CD4-positive, alpha-beta T cell treated with Interleukin-17A for 1 hour (primary cell): Measurements from ENCODE around the gene VCL.
A peak's percentile ranks its signal among the peaks of the same experiment; 100 is the strongest.
"Not testable (repeated sequence)": the region's sequence is repeated elsewhere in the genome, so short reads cannot be mapped to it uniquely, and the experiment has no call there.

Source experiments
- DNase-seq: peaks from one replicate; pipeline ENCODE4 v3.0.0-alpha.2; 2020

VCL gene

GRCh38 chr10:73997787-73998622, at the start of gene VCL:
Gene VCL (plus strand): TSS chr10:73998116. CDS start chr10:73998208, 92 bp downstream.
- DNase-seq: peak; percentile 95

DNA sequence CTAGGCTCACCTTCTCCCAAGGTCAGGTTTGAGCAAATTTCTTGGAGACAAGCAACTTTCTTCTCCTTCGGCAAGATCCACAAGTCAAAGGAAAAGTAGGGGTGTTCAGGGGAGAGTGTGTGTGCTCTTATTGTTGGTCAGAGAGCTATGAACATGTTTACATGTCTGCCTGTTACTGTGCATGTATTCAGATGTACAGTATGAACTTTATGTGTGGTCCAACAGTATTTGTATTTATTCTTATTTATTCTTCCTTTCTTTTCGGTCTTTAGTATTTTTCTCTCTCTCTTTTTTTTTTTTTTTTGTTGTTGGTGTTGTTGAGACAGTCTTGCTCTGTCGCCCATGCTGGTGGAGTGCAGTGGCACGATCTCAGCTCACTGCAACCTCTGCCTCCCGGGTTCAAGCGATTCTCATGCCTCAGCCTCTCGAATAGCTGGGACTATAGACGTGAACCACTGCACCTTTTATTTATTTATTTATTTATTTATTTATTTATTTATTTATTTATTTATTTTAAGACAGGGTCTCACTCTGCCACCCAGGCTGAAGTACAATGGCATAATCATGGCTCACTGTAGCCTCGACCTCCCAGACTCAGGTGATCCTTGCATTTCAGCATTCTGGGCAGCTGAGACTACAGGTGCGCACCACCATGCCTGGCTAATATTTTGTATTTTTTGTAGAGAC, 48.8 kb upstream of the VCL start:
- DNase-seq: no peak

GRCh38 chr10:73950155-73950948, 47.6 kb upstream of the VCL start:
- no peak for DNase-seq

DNA sequence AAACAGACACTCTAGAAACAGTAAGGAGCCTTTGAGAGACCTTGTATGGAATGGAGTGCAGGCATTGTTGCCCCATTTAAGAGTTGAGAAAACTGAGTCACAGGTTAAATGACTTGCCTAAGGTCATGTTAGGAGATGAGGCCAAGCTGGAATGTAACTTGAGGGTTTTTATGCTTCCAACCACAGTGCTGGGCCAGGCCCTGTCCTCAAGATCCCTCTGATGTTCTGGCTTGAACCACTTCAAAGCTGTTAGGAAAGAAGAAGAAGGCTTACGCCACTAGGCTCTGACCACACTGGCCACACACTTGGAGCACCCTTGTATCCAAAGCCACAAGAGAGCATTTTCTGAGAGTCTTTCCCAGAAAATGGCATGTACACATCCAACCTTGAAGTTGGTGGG, 44.3 kb upstream of the VCL start:
- DNase-seq: no peak

GRCh38 chr10:73954737-73955136, 43.2 kb upstream of the VCL start:
- no peak for DNase-seq

DNA sequence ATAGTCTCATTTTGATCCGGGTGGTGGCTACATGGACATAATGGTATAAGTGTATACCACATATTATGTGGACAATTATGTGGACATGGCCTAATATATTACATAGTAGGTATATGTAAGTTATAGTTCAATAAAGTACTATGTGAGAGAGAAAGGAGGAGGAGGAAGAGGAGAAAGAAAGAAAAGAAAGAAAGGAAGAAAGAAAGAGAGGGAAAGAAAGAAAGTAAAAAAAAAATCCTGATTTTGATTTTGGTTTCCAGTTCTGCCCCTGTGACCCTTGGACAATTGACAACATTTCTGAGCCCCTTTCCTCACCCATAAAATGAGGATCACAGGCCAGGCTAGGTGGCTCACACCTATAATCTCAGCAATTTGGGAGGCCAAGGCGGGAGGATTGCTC, 42.2 kb upstream of the VCL start:
- no peak for DNase-seq

DNA sequence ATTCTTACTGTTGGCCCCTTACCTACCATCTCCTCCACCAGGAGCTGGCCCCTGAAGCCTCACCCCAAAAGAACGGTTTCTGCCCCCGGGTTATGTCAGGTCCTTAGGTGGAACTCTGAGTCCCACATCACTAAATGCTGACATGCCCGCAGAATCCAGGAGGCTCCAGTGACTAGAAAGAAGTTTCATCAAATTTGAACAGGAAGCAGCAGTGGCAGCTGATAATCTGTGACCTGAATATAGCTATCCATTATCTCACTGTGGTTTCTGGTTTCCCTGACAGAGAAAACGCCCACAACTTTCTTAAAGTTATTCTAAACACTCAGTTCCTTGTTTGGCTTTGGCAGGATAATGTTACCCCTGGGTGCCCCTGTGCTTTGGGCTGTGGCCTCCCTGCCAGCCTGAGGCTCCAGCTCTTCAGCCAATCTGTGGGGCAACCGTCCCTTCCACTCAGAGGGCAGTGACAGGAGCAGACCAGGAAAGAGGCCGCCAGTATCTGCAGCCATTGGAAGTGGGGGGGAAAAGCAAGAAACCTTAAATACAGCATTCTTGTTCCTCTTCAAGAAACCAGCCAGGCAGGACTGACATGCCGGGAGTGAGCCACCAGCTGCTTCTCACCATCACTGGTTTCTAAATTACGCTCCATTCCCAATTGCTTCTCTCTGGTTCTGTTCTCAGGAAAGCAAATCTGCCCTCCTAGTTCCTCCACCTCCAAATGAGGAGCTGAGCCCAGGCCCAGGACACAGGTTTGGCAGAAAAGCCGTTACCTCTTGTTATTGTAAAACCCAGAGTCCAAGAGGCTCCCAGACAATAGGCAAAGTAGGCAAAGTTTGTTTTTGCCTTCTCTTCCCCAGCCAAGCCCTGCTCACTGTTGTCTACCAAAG, 41.2 kb upstream of the VCL start:
- DNase-seq: peak; percentile 70

DNA sequence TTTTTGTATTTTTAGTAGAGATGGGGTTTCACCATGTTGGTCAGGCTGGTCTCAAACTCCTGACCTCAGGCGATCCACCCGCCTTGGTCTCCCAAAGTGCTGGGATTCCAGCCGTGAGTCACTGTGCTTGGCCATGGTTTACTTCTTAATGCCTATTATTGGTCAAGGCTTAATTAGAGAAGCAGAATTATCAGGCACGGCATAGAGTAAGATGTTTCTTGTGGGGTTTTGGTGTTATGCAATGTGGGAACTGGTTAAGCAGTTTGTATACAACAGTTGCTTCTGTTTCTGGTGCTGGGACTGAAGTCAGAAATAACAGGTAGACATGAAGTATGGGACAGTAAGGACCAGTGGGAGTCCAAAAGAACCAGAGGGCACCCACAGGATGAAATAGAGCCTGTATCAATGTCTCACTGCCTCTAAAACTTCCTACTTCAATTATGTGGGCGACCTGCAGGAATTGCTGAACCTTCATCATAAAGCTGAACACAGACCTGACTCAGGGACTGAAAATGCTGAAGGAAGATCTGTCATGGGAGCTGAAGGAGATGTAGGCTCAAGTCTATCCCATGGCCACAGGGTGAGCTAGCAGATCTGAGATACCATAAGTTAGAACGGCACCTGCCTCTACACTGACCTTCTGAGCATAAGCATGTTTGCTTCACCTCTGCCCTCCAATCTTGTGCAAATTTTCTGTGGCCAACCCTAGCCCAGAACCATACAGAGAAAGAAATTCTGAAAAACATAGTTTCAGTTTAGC, 38.3 kb upstream of the VCL start:
- DNase-seq: no peak

GRCh38 chr10:73962386-73962785, 35.5 kb upstream of the VCL start:
- DNase-seq: no peak

DNA sequence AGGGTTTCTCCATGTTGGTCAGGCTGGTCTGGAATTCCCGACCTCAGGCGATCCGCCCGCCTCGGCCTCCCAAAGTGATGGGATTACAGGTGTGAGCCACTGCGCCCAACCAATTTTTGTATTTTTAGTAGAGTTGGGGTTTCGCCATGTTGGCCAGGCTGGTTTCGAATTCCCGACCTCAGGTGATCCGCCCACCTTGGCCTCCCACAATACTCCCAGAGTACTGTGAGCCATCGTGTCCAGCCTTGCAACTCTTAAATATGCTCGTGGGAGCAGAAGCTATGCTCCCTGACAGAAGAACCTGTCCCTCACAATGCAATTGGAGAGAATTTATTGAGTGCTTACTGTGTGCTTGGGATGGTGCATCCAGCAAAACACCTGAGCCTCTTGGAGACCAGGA, 34.4 kb upstream of the VCL start:
- not testable (repeated sequence) for DNase-seq

DNA sequence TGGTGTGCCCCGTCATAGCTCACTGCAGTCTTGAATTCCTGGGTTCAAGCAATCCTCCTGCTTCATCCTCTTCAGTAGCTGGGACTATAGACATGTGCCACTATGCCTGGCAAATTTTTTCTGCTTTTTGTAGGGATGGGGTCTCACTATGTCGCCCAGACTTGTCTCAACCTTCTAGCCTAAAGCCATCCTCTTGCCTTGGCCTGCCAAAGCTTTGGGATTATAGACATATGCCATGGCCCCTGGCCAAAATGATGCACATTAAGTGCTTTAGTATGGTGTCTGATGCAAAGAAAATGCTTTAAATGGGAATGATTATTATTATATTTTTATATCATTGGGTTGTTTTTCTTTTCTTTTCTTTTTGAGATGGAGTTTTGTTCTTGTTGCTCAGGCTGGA, 33.2 kb upstream of the VCL start:
- no peak for DNase-seq

GRCh38 chr10:73965267-73965889, 32.5 kb upstream of the VCL start:
- not testable (repeated sequence) for DNase-seq

GRCh38 chr10:73965890-73966768, 31.8 kb upstream of the VCL start:
- DNase-seq: no peak

- no peak for DNase-seq
Observed at GRCh38 chr10:73967022-73967429, 30.9 kb upstream of the VCL start.

- DNase-seq: no peak
Observed at GRCh38 chr10:73967544-73967943, 30.4 kb upstream of the VCL start.

DNA sequence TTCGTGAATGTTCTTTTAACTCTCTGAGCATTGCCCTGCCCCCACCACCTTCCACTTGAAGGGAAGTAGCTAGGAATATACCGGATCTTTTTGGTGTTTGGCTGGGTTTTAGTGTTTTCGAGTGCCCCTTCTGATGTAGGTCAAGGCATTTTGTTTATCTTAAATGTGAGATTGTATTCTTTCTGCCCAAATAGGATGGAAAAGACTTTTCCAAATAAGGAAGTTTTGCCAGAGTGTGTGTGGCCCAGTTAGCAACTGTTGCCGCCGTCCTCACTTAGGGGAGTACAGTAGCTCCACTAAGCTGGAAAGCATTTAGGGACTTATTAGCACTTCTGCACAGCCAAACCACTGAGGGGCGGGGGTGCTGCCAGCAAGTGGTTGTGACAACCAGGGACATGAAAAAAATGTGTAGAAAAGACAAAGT, 29.8 kb upstream of the VCL start:
- peak; percentile 46 for DNase-seq

- DNase-seq: peak; percentile 14
Observed at GRCh38 chr10:73969224-73969841, 28.6 kb upstream of the VCL start.

- DNase-seq: no peak
Observed at GRCh38 chr10:73970845-73971244, 27.1 kb upstream of the VCL start.

- DNase-seq: no peak
Observed at GRCh38 chr10:73971636-73972354, 26.1 kb upstream of the VCL start.
